ENCODE results near the gene IFNW1.
"Not testable (repeated sequence)": the region's sequence is repeated elsewhere in the genome, so short reads cannot be mapped to it uniquely, and the experiment has no call there.

- TF ChIP-seq CTCF, POLR2A, POLR2AphosphoS5 (IDR thresholded peaks at IDR 0.05): not testable (repeated sequence)
Observed at GRCh38 chr9:21128186-21128585, 13.4 kb downstream of the IFNW1 start.

Measured in upper lobe of left lung (tissue), 4 donors.